HG02571 (cell line): ENCODE results near the gene C20orf144.
"Not testable (repeated sequence)": the region's sequence is repeated elsewhere in the genome, so short reads cannot be mapped to it uniquely, and the experiment has no call there.

Experiments used
- ATAC-seq: cut with Tn5 transposase; IDR thresholded peaks from one replicate; pipeline ENCODE4 v1.9.1; 2021; ENCODE audit warnings: mild to moderate bottlenecking, moderate library complexity; ENCODE audit not compliant: unreplicated experiment

C20orf144 gene

DNA sequence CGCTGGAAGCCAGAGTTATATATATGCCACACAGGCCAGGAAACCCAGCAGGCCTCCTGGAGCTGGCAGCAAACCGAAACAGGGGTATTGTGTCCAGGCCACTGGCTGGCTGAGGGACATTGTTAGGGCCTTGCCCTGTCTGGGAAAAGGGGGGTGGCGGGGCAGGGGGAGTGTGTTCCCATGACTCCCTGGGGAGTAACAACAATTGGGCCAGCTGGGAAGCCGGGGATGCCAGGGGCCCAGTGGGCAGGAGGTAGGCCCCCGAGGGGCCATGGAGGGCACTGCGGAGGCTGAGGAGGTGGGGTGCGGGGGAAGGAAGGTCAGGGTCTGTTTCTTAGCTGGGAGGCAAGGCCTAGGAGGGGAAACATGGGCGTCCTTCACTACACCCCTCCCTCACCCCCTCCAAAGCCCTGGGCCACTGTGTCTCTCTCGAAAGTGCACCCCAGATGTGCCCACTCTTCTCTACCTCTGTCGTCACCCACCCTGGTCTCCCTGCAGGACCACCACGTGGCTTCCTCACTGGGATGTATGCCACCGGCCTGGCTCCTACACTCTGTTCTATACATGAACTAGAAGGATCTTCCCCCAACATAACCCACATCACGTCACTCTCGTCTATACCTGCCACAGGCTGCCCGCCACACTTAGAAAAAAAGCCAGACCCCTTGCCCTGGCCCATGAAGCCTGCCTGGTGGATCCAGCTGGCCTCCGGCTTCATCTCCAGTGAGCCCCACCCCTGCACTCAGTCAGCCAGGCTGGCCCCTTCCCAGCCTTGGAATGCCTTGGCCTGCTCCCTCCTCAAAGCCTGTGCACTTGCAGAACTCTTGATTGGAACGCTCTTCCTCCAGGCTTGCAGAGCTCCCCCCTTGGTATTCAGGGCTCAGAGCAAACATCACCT, 31.9 kb downstream of the C20orf144 start:
- ATAC-seq: no peak

DNA sequence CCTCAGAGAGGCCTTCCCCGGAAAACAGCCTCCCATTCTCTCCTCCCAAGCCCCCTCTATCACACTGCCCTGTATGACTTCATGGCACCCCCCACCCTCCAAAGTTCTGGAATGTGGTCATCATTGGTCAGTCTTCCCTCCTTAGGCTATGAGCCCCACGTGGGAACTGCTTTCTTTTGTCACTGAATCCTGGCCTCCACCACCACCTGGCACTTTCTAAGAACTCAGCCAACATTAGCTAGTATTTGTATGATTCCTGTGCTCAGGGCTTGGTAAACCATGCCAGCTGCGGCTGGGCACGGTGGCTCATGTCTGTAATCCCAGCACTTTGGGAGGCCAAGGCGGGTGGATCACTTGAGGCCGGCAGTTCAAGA, 32.5 kb downstream of the C20orf144 start:
- ATAC-seq: no peak

DNA sequence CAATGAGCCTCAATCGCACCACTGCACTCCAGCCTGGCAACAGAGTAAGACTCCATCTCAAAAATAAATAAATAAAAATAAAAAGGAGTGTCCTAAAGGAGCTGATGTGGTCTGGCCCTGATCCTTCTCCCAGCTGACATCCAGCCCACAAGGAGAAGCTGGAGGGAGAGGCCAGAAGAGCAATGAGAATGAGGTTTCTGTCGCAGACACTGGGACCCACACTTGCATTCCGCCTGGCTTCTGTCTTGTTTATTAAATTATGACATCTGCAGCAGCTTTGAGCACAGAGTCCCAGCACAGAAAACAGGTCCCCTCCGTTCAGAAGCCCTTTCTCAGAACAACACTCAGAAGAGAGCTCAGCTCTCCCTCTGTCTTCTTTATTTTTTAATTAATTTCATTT, 34.3 kb downstream of the C20orf144 start:
- no peak for ATAC-seq

- no peak for ATAC-seq
These were observed 35.0 kb downstream of the C20orf144 start for GRCh38 chr20:33697129-33697528.

GRCh38 chr20:33698966-33699365, 36.8 kb downstream of the C20orf144 start:
- not testable (repeated sequence) for ATAC-seq

GRCh38 chr20:33700696-33701441, 38.7 kb downstream of the C20orf144 start:
- ATAC-seq: not testable (repeated sequence)

DNA sequence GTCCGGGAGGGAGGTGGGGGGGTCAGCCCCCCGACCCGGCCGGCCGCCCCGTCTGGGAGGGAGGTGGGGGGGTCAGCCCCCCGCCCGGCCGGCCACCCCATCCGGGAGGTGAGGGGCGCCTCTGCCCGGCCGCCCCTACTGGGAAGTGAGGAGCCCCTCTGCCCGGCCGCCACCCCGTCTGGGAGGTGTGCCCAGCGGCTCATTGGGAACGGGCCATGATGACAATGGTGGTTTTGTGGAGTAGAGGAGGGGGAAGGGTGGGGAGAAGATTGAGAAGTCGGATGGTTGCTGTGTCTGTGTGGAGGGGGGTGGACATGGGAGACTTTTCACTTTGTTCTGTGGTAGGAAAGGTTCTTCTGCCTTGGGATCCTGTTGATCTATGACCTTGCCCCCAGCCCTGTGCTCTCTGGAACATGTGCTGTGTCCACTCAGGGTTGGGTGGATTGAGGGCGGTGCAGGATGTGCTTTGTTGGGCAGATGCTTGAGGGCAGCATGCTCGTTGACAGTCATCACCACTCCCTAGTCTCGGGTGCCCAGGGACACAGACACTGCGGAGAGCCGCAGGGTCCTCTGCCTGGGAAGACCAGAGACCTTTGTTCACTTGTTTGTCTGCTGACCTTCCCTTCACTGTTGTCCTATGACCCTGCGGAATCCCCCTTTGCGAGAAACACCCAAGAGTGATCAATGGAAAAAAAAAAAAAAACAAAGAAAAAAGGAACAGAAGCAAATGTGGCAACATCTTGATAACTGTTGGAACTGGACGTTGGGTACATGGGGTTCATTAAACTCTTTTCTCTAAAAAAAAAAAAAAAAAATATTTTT, 39.7 kb downstream of the C20orf144 start:
- ATAC-seq: no peak

DNA sequence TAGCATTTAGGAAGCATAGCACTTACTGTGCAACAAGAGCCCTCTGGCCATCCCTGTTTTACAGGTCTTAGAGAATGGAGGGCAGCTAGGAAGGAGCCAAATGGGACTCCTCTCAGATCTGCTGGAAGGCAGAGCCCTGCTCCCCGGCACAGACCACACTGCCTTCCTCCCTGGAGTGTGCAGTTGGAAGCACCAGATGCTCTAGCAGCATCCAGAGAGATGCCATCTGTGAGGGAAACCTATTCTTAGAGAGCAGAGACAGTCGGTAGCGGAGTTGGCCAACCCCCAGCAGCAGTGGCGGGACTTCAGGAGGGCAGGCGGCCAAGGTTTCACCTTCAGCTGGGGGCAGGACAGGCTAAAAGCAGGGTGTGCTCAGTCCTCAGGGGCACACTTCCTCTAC, 40.7 kb downstream of the C20orf144 start:
- ATAC-seq: no peak

DNA sequence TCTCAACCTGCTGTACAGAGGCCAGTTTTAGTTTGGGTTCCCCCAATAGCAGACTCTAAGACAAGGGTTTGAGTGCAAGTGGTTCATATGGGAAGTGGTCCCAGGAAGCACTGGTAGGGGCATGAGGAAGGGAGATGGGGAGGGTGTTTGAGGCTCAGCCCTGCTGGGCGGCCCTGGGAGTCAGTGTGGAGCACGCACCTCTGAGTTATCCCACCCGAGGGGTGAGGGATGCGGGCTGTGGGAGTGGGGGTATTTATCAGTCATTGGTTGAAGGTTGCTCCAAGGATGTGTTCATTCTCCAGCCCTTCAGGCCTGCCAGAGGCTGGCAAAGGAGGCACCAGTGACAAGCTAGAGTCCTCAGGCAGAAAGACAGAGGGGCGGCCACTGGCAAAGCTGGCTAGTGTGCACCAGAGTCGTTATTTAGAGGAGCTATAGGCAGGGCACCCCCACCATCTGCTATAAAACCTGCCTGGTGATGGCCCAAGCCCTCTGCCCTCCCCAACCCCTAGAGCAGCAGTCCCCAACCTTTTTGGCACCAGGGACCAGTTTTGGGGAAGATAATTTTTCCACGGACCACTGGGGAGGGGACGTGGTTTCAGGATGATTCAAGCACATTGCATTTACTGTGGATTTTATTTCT, 41.5 kb downstream of the C20orf144 start:
- no peak for ATAC-seq

GRCh38 chr20:33704197-33704924, 42.2 kb downstream of the C20orf144 start:
- no peak for ATAC-seq

- no peak for ATAC-seq
These were observed 45.5 kb downstream of the C20orf144 start for GRCh38 chr20:33707668-33708067.

DNA sequence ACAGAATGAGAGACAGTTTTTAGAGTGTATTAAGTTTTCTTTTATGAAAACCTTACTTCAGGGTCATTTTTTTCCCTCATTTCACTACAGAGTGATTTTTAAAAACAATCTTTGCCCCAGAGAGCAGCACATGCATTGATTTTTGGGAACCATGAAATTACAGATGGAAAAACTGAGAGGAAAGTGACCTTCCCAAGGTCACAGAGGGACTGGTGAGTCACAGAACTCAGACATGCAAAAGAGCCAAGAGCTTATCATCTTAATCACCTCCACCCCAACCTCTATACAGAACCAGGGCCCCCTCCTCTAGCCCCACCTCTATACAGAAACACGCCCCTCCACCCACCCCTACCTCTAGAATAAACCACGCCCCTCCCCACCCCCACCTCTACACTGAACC, 47.3 kb downstream of the C20orf144 start:
- ATAC-seq: no peak

GRCh38 chr20:33709905-33710541, 47.9 kb downstream of the C20orf144 start:
- ATAC-seq: no peak

- ATAC-seq: no peak
These were observed 48.7 kb downstream of the C20orf144 start for GRCh38 chr20:33710681-33711445.

DNA sequence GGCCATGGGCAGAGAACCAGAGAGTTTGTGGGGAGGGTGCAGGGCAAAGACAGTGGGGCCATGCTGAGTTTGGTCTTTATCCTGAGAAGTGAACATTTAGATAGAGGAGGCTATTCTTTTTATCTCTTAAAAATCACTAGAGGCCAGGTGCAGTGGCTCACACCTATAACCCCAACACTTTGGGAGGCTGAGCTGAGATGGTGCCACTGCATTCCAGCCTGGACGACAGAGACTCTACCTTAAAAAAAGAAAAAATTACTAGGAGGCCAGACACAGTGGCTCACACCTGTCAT, 49.3 kb downstream of the C20orf144 start:
- no peak for ATAC-seq
